Prostate gland (tissue), 2 donors: Measurements from ENCODE around the gene SLC26A9.

ENCODE experiments used
- CTCF ChIP-seq, 4 experiments: fragments of 200-600 bp in 2 of 4; fragments of 450-650 bp in 2 of 4; sonication (generic) in 2 of 4; IDR thresholded peaks; 1 replicate in 3 of 4; 2 replicates in 1 of 4; pipeline ENCODE4 v1.5.1; 2016 to 2019; ENCODE audit warnings: antibody characterized with exemption in 4 of 4, mild to moderate bottlenecking in 2 of 4, moderate library complexity in 2 of 4
- POLR2A ChIP-seq: fragments of 450-650 bp; IDR thresholded peaks from one replicate; pipeline ENCODE4 v1.6.1; 2016; ENCODE audit warnings: antibody characterized with exemption, mild to moderate bottlenecking
- POLR2AphosphoS5 ChIP-seq: sonication (generic); formaldehyde crosslinking; IDR thresholded peaks from one replicate; pipeline ENCODE4 v1.6.1; 2017; ENCODE audit warnings: antibody characterized with exemption

- TF ChIP-seq CTCF (IDR thresholded peaks at IDR 0.05) (no peak), POLR2A (no peak), POLR2AphosphoS5 (no peak)
These were observed 32.2 kb upstream of the SLC26A9 start for GRCh38 chr1:205975387-205975998.
